Measurements from ENCODE around the gene C6orf136. TPM values are rescaled to one million over a fixed set of nuclear protein-coding genes. Genes with fewer than 3 reads are reported as not detected.

C6orf136 gene
- total and polyA plus RNA-seq, 9 of the 15 experiments (the other 6 are each of a cell fraction or from before 2014, with no cell fraction given) = 14.1 to 63.1 (median 18.4) TPM

DNA sequence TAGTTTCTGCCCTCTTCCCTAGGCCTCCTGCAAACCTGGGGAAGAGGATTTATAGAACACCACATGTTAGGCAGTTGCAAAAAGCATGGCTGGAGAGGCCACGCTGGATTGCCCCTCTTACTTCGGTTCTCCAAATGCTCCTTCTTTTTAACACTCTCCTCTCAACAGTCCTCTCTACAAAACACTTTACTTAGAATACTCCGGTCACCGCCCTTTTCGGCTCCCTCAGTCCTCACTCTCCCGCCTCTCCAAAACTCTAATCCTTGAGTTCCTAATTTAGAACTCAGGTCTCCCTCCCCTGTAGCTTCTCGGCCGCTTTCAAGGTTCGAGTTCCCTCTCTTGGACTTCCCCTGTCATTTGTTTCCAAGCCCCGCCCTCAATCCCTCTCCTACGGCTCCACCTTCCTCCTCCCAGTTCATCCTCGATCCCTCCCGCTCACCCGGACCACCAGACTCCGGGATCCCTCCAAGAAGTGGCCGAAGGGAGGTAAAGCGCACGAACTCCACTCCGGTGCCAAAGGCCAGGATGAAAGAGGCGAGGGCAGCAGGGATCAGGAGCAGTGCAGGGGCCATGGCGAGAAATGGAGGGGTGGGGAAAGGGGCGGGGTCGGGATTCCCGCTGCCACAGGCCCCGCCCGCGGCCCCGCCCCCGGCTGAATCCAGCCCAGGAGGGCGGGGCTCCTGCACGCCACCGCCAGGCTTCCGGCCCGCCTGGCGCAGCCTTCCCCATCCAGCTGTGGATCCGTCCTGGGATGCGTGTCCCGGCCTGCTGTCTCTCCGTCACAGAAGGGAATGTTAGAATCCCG is 43.7 kb downstream of the C6orf136 start, which contains the start of gene NRM (continued):
- TF ChIP-seq, protein P1, sequence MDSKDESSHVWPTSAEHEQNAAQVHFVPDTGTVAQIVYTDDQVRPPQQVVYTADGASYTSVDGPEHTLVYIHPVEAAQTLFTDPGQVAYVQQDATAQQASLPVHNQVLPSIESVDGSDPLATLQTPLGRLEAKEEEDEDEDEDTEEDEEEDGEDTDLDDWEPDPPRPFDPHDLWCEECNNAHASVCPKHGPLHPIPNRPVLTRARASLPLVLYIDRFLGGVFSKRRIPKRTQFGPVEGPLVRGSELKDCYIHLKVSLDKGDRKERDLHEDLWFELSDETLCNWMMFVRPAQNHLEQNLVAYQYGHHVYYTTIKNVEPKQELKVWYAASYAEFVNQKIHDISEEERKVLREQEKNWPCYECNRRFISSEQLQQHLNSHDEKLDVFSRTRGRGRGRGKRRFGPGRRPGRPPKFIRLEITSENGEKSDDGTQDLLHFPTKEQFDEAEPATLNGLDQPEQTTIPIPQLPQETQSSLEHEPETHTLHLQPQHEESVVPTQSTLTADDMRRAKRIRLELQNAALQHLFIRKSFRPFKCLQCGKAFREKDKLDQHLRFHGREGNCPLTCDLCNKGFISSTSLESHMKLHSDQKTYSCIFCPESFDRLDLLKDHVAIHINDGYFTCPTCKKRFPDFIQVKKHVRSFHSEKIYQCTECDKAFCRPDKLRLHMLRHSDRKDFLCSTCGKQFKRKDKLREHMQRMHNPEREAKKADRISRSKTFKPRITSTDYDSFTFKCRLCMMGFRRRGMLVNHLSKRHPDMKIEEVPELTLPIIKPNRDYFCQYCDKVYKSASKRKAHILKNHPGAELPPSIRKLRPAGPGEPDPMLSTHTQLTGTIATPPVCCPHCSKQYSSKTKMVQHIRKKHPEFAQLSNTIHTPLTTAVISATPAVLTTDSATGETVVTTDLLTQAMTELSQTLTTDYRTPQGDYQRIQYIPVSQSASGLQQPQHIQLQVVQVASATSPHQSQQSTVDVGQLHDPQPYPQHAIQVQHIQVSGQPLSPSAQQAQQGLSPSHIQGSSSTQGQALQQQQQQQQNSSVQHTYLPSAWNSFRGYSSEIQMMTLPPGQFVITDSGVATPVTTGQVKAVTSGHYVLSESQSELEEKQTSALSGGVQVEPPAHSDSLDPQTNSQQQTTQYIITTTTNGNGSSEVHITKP (IDR thresholded peaks at IDR 0.05; ENCODE audit: partially characterized antibody) = peak; percentile 48
- TF ChIP-seq HEY1 (CRISPR knock-in tag; IDR thresholded peaks at IDR 0.05; ENCODE audit: borderline replicate concordance) (no peak), ZNF57 (CRISPR knock-in tag; IDR thresholded peaks at IDR 0.05) (no peak), NCOA1 (IDR thresholded peaks at IDR 0.05; ENCODE audit: low read depth) (no peak), POLR2AphosphoS5 (IDR thresholded peaks at IDR 0.05; ENCODE audit: control insufficient read depth, insufficient read depth, low read depth, low read length) (peak; percentile 43; the same call in 1 of the 2 replicates), HLTF (IDR thresholded peaks at IDR 0.05) (no peak), SMARCC2 (IDR thresholded peaks at IDR 0.05; ENCODE audit: low read depth) (no peak)
- TF ChIP-seq, protein P2, sequence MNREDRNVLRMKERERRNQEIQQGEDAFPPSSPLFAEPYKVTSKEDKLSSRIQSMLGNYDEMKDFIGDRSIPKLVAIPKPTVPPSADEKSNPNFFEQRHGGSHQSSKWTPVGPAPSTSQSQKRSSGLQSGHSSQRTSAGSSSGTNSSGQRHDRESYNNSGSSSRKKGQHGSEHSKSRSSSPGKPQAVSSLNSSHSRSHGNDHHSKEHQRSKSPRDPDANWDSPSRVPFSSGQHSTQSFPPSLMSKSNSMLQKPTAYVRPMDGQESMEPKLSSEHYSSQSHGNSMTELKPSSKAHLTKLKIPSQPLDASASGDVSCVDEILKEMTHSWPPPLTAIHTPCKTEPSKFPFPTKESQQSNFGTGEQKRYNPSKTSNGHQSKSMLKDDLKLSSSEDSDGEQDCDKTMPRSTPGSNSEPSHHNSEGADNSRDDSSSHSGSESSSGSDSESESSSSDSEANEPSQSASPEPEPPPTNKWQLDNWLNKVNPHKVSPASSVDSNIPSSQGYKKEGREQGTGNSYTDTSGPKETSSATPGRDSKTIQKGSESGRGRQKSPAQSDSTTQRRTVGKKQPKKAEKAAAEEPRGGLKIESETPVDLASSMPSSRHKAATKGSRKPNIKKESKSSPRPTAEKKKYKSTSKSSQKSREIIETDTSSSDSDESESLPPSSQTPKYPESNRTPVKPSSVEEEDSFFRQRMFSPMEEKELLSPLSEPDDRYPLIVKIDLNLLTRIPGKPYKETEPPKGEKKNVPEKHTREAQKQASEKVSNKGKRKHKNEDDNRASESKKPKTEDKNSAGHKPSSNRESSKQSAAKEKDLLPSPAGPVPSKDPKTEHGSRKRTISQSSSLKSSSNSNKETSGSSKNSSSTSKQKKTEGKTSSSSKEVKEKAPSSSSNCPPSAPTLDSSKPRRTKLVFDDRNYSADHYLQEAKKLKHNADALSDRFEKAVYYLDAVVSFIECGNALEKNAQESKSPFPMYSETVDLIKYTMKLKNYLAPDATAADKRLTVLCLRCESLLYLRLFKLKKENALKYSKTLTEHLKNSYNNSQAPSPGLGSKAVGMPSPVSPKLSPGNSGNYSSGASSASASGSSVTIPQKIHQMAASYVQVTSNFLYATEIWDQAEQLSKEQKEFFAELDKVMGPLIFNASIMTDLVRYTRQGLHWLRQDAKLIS (CRISPR knock-in tag; IDR thresholded peaks at IDR 0.05) = 0 out of 2 replicates have a peak, but pooled peaks have one; percentile 50
- TF ChIP-seq, protein P3, sequence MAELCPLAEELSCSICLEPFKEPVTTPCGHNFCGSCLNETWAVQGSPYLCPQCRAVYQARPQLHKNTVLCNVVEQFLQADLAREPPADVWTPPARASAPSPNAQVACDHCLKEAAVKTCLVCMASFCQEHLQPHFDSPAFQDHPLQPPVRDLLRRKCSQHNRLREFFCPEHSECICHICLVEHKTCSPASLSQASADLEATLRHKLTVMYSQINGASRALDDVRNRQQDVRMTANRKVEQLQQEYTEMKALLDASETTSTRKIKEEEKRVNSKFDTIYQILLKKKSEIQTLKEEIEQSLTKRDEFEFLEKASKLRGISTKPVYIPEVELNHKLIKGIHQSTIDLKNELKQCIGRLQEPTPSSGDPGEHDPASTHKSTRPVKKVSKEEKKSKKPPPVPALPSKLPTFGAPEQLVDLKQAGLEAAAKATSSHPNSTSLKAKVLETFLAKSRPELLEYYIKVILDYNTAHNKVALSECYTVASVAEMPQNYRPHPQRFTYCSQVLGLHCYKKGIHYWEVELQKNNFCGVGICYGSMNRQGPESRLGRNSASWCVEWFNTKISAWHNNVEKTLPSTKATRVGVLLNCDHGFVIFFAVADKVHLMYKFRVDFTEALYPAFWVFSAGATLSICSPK (IDR thresholded peaks at IDR 0.05; ENCODE audit: borderline replicate concordance) = no peak
- TF ChIP-seq, protein P4, sequence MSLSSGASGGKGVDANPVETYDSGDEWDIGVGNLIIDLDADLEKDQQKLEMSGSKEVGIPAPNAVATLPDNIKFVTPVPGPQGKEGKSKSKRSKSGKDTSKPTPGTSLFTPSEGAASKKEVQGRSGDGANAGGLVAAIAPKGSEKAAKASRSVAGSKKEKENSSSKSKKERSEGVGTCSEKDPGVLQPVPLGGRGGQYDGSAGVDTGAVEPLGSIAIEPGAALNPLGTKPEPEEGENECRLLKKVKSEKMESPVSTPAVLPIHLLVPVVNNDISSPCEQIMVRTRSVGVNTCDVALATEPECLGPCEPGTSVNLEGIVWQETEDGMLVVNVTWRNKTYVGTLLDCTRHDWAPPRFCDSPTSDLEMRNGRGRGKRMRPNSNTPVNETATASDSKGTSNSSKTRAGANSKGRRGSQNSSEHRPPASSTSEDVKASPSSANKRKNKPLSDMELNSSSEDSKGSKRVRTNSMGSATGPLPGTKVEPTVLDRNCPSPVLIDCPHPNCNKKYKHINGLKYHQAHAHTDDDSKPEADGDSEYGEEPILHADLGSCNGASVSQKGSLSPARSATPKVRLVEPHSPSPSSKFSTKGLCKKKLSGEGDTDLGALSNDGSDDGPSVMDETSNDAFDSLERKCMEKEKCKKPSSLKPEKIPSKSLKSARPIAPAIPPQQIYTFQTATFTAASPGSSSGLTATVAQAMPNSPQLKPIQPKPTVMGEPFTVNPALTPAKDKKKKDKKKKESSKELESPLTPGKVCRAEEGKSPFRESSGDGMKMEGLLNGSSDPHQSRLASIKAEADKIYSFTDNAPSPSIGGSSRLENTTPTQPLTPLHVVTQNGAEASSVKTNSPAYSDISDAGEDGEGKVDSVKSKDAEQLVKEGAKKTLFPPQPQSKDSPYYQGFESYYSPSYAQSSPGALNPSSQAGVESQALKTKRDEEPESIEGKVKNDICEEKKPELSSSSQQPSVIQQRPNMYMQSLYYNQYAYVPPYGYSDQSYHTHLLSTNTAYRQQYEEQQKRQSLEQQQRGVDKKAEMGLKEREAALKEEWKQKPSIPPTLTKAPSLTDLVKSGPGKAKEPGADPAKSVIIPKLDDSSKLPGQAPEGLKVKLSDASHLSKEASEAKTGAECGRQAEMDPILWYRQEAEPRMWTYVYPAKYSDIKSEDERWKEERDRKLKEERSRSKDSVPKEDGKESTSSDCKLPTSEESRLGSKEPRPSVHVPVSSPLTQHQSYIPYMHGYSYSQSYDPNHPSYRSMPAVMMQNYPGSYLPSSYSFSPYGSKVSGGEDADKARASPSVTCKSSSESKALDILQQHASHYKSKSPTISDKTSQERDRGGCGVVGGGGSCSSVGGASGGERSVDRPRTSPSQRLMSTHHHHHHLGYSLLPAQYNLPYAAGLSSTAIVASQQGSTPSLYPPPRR (CRISPR knock-in tag; IDR thresholded peaks at IDR 0.05; ENCODE audit: borderline replicate concordance) = no peak
- TF ChIP-seq, protein P5, sequence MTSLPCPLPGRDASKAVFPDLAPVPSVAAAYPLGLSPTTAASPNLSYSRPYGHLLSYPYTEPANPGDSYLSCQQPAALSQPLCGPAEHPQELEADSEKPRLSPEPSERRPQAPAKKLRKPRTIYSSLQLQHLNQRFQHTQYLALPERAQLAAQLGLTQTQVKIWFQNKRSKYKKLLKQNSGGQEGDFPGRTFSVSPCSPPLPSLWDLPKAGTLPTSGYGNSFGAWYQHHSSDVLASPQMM (CRISPR knock-in tag; IDR thresholded peaks at IDR 0.05) = no peak

Measured in K562 (cell line).